GM12878 (cell line): ENCODE measurements around the gene PRSS8.

ENCODE experiments used
- CREB1 ChIP-seq: IDR thresholded peaks from 2 replicates; pipeline ENCODE4 v1.6.1; 2012; ENCODE audit warnings: low read depth, mild to moderate bottlenecking, inconsistent platforms
- CTCF ChIP-seq, 3 experiments: IDR thresholded peaks in 2 of 3; conservative IDR thresholded peaks in 1 of 3; 2 replicates each; pipeline ENCODE4 v1.5.1; 2011; ENCODE audit warnings: low read depth in 3 of 3, low read length in 3 of 3, mild to moderate bottlenecking in 3 of 3, control low read depth in 2 of 3, moderate library complexity in 2 of 3, inconsistent platforms in 1 of 3, mixed read lengths in 1 of 3; ENCODE audit not compliant: control insufficient read depth in 2 of 3, insufficient read depth in 1 of 3; ENCODE audit errors: extremely low read depth in 1 of 3
- EGR1 ChIP-seq, 2 experiments: IDR thresholded peaks; 1 replicate in 1 of 2; 2 replicates in 1 of 2; pipeline ENCODE4 v1.6.1; 2011 to 2012; ENCODE audit warnings: low read depth in 2 of 2, low read length in 2 of 2, borderline replicate concordance in 1 of 2, mild to moderate bottlenecking in 1 of 2, moderate library complexity in 1 of 2
- GABPA ChIP-seq: IDR thresholded peaks from 2 replicates; pipeline ENCODE4 v1.6.1; 2014; ENCODE audit warnings: antibody characterized with exemption, low read depth, mild to moderate bottlenecking, inconsistent platforms
- SP1 ChIP-seq: IDR thresholded peaks from one replicate; pipeline ENCODE4 v1.6.1; 2011; ENCODE audit warnings: low read depth, low read length

GRCh38 chr16:31120129-31120528, 15.4 kb downstream of the PRSS8 start:
- TF ChIP-seq EGR1 (IDR thresholded peaks at IDR 0.05; ENCODE audit: borderline replicate concordance in 1 of 2, low read depth in 2 of 2, low read length in 2 of 2): no peak
- TF ChIP-seq CTCF (IDR thresholded peaks at IDR 0.05 in 2 of 3, conservative IDR thresholded peaks at IDR 0.05 in 1 of 3; ENCODE audit: control insufficient read depth in 2 of 3, extremely low read depth in 1 of 3, insufficient read depth in 1 of 3, low read depth in 3 of 3, low read length in 3 of 3): no peak
- no peak for TF ChIP-seq CREB1
- no peak for TF ChIP-seq SP1
- TF ChIP-seq GABPA: no peak
